ENCODE measurements around the gene PTS. TPM values are rescaled to one million over a fixed set of nuclear protein-coding genes. Genes with fewer than 3 reads are reported as not detected.

PTS gene
- total RNA-seq, 2 experiments from 2014 or later: 18.0 to 18.9 TPM

- H3K36me3 Mint-ChIP-seq: peaks cover 23% of the 10 kb centered on the region
- H3K27me3 Mint-ChIP-seq: peaks cover 2% of the 10 kb centered on the region
- H3K4me1 Mint-ChIP-seq: peaks cover 29% of the 10 kb centered on the region
- H3K4me3 Mint-ChIP-seq: peak overlapping the region; percentile 82
- no peaks in the 10 kb centered on the region for H3K9me3 Mint-ChIP-seq (ENCODE audit: low read depth)
- peak; percentile 66 for ATAC-seq
- CTCF ChIA-PET: interaction anchor here (15.8 kb wide), 1 partner anchor 55 kb away, joined by 373 read pairs; no protein-coding TSS in a partner anchor
- peak overlapping the region; percentile 96 for H3K27ac Mint-ChIP-seq
- no peak for DNase-seq
Measured at GRCh38 chr11:112226831-112227401, 688 bp downstream of the PTS start.

GRCh38 chr11:112227471-112227870, 1.2 kb downstream of the PTS start:
- peak overlapping the region; percentile 82 for H3K4me3 Mint-ChIP-seq
- CTCF ChIA-PET: interaction anchor here (15.8 kb wide), 1 partner anchor 54 kb away, joined by 373 read pairs; no protein-coding TSS in a partner anchor
- H3K27me3 Mint-ChIP-seq: peaks cover 2% of the 10 kb centered on the region
- ATAC-seq (no peak), DNase-seq (no peak)
- H3K36me3 Mint-ChIP-seq: peaks cover 23% of the 10 kb centered on the region
- no peaks in the 10 kb centered on the region for H3K9me3 Mint-ChIP-seq (ENCODE audit: low read depth)
- peak overlapping the region; percentile 96 for H3K27ac Mint-ChIP-seq
- peaks cover 29% of the 10 kb centered on the region for H3K4me1 Mint-ChIP-seq

GRCh38 chr11:112228706-112229105, 2.5 kb downstream of the PTS start:
- ATAC-seq (no peak), DNase-seq (no peak)
- CTCF ChIA-PET: interaction anchor here (0.6 to 15.8 kb wide), 3 partner anchors 8 to 345 kb away, joined by 3 to 373 read pairs (median 4); no protein-coding TSS in a partner anchor
- Mint-ChIP-seq H3K27ac (no peak overlapping the region), H3K9me3 (ENCODE audit: low read depth) (no peaks in the 10 kb centered on the region), H3K27me3 (peaks cover 2% of the 10 kb centered on the region), H3K36me3 (peaks cover 23% of the 10 kb centered on the region), H3K4me3 (no peak overlapping the region), H3K4me1 (peaks cover 29% of the 10 kb centered on the region)

GRCh38 chr11:112229159-112229558, 2.9 kb downstream of the PTS start:
- Mint-ChIP-seq H3K9me3 (ENCODE audit: low read depth) (no peaks in the 10 kb centered on the region), H3K27ac (no peak overlapping the region), H3K4me3 (no peak overlapping the region), H3K36me3 (peaks cover 23% of the 10 kb centered on the region), H3K27me3 (no peaks in the 10 kb centered on the region), H3K4me1 (peaks cover 29% of the 10 kb centered on the region)
- DNase-seq (no peak), ATAC-seq (no peak)
- CTCF ChIA-PET: interaction anchor here (0.6 to 2.9 kb wide), 3 partner anchors 8 to 345 kb away, joined by 3 to 17 read pairs (median 4); no protein-coding TSS in a partner anchor

- DNase-seq: no peak
- Mint-ChIP-seq H3K36me3 (peaks cover 24% of the 10 kb centered on the region), H3K4me1 (peaks cover 29% of the 10 kb centered on the region), H3K9me3 (ENCODE audit: low read depth) (no peaks in the 10 kb centered on the region), H3K27me3 (no peaks in the 10 kb centered on the region), H3K27ac (no peak overlapping the region), H3K4me3 (no peak overlapping the region)
- CTCF ChIA-PET: interaction anchor here (1.1 to 2.9 kb wide), 2 partner anchors 9 to 50 kb away, joined by 4 to 17 read pairs; no protein-coding TSS in a partner anchor
- no peak for ATAC-seq
Measured at GRCh38 chr11:112229746-112230433, 3.7 kb downstream of the PTS start.

GRCh38 chr11:112231952-112232351, 5.7 kb downstream of the PTS start:
- H3K27ac Mint-ChIP-seq: no peak overlapping the region
- H3K27me3 Mint-ChIP-seq: no peaks in the 10 kb centered on the region
- CTCF ChIA-PET: interaction anchor here (0.6 to 2.9 kb wide), 4 partner anchors 12 to 443 kb away, joined by 3 to 17 read pairs (median 5); no protein-coding TSS in a partner anchor
- peaks cover 19% of the 10 kb centered on the region for H3K4me1 Mint-ChIP-seq
- H3K36me3 Mint-ChIP-seq: peaks cover 36% of the 10 kb centered on the region
- ATAC-seq (no peak), DNase-seq (no peak)
- H3K9me3 Mint-ChIP-seq (ENCODE audit: low read depth): no peaks in the 10 kb centered on the region
- H3K4me3 Mint-ChIP-seq: no peak overlapping the region

GRCh38 chr11:112235750-112236390, 9.6 kb downstream of the PTS start:
- H3K27me3 Mint-ChIP-seq: no peaks in the 10 kb centered on the region
- H3K27ac Mint-ChIP-seq: no peak overlapping the region
- peaks cover 30% of the 10 kb centered on the region for H3K36me3 Mint-ChIP-seq
- H3K9me3 Mint-ChIP-seq (ENCODE audit: low read depth): no peaks in the 10 kb centered on the region
- H3K4me3 Mint-ChIP-seq: no peak overlapping the region
- CTCF ChIA-PET: no interaction called here
- H3K4me1 Mint-ChIP-seq: no peaks in the 10 kb centered on the region
- DNase-seq (no peak), ATAC-seq (no peak)

GRCh38 chr11:112237451-112237850, 11.2 kb downstream of the PTS start:
- Mint-ChIP-seq H3K4me1 (no peaks in the 10 kb centered on the region), H3K9me3 (ENCODE audit: low read depth) (no peaks in the 10 kb centered on the region), H3K4me3 (no peak overlapping the region), H3K27ac (no peak overlapping the region), H3K27me3 (no peaks in the 10 kb centered on the region), H3K36me3 (peaks cover 29% of the 10 kb centered on the region)
- CTCF ChIA-PET: interaction anchor here (1.9 kb wide), 1 partner anchor 43 kb away, joined by 6 read pairs; no protein-coding TSS in a partner anchor
- ATAC-seq (no peak), DNase-seq (no peak)

GRCh38 chr11:112238041-112238440, 11.8 kb downstream of the PTS start:
- CTCF ChIA-PET: interaction anchor here (1.9 kb wide), 1 partner anchor 42 kb away, joined by 6 read pairs; no protein-coding TSS in a partner anchor
- H3K4me1 Mint-ChIP-seq: no peaks in the 10 kb centered on the region
- H3K27me3 Mint-ChIP-seq: no peaks in the 10 kb centered on the region
- no peaks in the 10 kb centered on the region for H3K9me3 Mint-ChIP-seq (ENCODE audit: low read depth)
- ATAC-seq (no peak), DNase-seq (no peak)
- H3K27ac Mint-ChIP-seq: no peak overlapping the region
- no peak overlapping the region for H3K4me3 Mint-ChIP-seq
- peaks cover 35% of the 10 kb centered on the region for H3K36me3 Mint-ChIP-seq

- Mint-ChIP-seq H3K4me1 (no peaks in the 10 kb centered on the region), H3K27me3 (no peaks in the 10 kb centered on the region), H3K27ac (no peak overlapping the region), H3K4me3 (no peak overlapping the region), H3K36me3 (peaks cover 28% of the 10 kb centered on the region), H3K9me3 (ENCODE audit: low read depth) (no peaks in the 10 kb centered on the region)
- DNase-seq (no peak), ATAC-seq (no peak)
- CTCF ChIA-PET: no interaction called here
Measured at GRCh38 chr11:112241486-112241885, 15.3 kb downstream of the PTS start.

- H3K4me3 Mint-ChIP-seq: no peak overlapping the region
- H3K27me3 Mint-ChIP-seq: no peaks in the 10 kb centered on the region
- no peaks in the 10 kb centered on the region for H3K9me3 Mint-ChIP-seq (ENCODE audit: low read depth)
- H3K27ac Mint-ChIP-seq: no peak overlapping the region
- DNase-seq (no peak), ATAC-seq (no peak)
- no peaks in the 10 kb centered on the region for H3K4me1 Mint-ChIP-seq
- H3K36me3 Mint-ChIP-seq: peaks cover 9% of the 10 kb centered on the region
- CTCF ChIA-PET: no interaction called here
Measured at GRCh38 chr11:112247201-112247600, 21.0 kb downstream of the PTS start.

GRCh38 chr11:112248201-112248600, 22.0 kb downstream of the PTS start:
- no peaks in the 10 kb centered on the region for H3K9me3 Mint-ChIP-seq (ENCODE audit: low read depth)
- no peaks in the 10 kb centered on the region for H3K27me3 Mint-ChIP-seq
- no peak overlapping the region for H3K4me3 Mint-ChIP-seq
- ATAC-seq (no peak), DNase-seq (no peak)
- H3K27ac Mint-ChIP-seq: no peak overlapping the region
- CTCF ChIA-PET: no interaction called here
- no peaks in the 10 kb centered on the region for H3K4me1 Mint-ChIP-seq
- H3K36me3 Mint-ChIP-seq: peaks cover 3% of the 10 kb centered on the region

- CTCF ChIA-PET: interaction anchor here (2.6 kb wide), 1 partner anchor 30 kb away, joined by 9 read pairs; no protein-coding TSS in a partner anchor
- Mint-ChIP-seq H3K27ac (no peak overlapping the region), H3K4me1 (no peaks in the 10 kb centered on the region), H3K9me3 (ENCODE audit: low read depth) (no peaks in the 10 kb centered on the region), H3K4me3 (no peak overlapping the region), H3K36me3 (no peaks in the 10 kb centered on the region), H3K27me3 (no peaks in the 10 kb centered on the region)
- no peak for DNase-seq
- no peak for ATAC-seq
Measured at GRCh38 chr11:112249871-112250610, 23.8 kb downstream of the PTS start.
